Measurements from ENCODE around the gene SLC35B1. TPM values are rescaled to one million over a fixed set of nuclear protein-coding genes. Genes with fewer than 3 reads are reported as not detected.

The SLC35B1 gene
- total RNA-seq, 1 donor from 2014 or later, result 42.0 TPM

DNA sequence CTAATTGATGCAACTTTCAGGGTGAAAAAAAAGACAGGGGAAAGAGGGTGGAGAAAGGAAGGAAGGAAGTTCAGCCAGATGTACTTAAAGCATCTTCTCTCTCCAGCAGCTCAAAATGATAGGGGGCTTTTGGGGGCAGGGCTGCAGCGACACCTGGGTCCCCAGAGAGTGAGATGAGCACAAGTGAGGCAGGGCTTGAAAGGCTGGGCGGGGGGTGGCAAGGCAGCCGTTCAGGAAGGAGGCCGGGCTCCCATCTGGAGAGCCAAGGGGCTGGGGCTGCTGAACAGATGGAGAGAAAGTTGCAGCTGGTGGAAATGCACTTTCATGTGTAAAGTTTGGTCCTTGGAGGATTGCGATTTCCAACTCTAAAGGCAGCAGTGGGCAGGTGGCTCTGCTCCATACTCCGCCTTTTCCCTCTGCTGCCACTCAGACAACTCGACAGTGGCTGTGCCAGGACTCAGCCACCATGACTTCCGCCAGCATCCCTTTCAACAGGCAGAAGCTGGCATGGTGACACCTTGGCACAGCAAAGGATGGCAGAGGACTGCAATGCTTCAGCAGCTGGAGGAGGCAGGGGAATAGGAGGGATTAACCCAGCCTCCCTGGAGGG is 7.7 kb downstream of the SLC35B1 start:
- H3K27me3 ChIP-seq, result no peaks in the 10 kb centered on the region
- no peaks in the 10 kb centered on the region for H3K9me3 ChIP-seq
- H3K27ac ChIP-seq, result no peak overlapping the region
- no peak for DNase-seq (ENCODE audit: extremely low spot score in 2 of 2)
- H3K36me3 ChIP-seq, result peaks cover 0 to 55% of the 10 kb centered on the region in 2 donors
- peaks cover 7% of the 10 kb centered on the region for H3K4me1 ChIP-seq
- H3K4me3 ChIP-seq, result no peak overlapping the region
- TF ChIP-seq, protein P1, sequence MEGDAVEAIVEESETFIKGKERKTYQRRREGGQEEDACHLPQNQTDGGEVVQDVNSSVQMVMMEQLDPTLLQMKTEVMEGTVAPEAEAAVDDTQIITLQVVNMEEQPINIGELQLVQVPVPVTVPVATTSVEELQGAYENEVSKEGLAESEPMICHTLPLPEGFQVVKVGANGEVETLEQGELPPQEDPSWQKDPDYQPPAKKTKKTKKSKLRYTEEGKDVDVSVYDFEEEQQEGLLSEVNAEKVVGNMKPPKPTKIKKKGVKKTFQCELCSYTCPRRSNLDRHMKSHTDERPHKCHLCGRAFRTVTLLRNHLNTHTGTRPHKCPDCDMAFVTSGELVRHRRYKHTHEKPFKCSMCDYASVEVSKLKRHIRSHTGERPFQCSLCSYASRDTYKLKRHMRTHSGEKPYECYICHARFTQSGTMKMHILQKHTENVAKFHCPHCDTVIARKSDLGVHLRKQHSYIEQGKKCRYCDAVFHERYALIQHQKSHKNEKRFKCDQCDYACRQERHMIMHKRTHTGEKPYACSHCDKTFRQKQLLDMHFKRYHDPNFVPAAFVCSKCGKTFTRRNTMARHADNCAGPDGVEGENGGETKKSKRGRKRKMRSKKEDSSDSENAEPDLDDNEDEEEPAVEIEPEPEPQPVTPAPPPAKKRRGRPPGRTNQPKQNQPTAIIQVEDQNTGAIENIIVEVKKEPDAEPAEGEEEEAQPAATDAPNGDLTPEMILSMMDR (IDR thresholded peaks at IDR 0.05), result no peak
- TF ChIP-seq POLR2AphosphoS5 (IDR thresholded peaks at IDR 0.05; ENCODE audit: insufficient read depth in 1 of 2, low read depth in 1 of 2) (no peak), POLR2A (IDR thresholded peaks at IDR 0.05) (no peak)
- intact Hi-C loops (cut with DNase I), result loop anchor here (5.0 to 10.0 kb wide), 2 partner anchors 155 to 297 kb away; partner anchors contain the start of gene DLX3

DNA sequence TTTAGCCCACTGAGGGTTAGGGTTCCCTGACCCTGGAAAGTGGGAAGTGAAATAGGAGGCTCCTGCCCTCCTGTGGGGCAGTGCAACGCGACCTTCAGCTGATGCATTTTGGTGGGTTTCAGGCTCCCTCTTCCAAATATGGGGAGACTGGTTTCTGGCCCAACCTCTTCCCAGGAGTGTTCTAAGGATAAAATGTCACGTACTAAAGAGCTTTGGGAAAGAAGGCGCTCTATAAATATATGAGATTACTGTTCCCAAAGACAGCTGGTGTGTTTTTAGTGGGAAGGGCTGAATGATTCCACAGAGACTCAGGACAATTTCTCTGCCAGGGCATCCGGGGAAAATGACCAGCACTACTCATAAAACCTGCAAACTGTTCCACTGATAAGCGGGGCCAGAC is 9.8 kb downstream of the SLC35B1 start:
- TF ChIP-seq POLR2A (IDR thresholded peaks at IDR 0.05) (no peak), POLR2AphosphoS5 (IDR thresholded peaks at IDR 0.05; ENCODE audit: insufficient read depth in 1 of 2, low read depth in 1 of 2) (no peak)
- TF ChIP-seq, protein P1 (IDR thresholded peaks at IDR 0.05), result no peak
- Histone ChIP-seq H3K4me1 (peaks cover 8% of the 10 kb centered on the region), H3K36me3 (peaks cover 0 to 34% of the 10 kb centered on the region in 2 donors), H3K9me3 (no peaks in the 10 kb centered on the region), H3K27ac (no peak overlapping the region), H3K27me3 (no peaks in the 10 kb centered on the region), H3K4me3 (no peak overlapping the region)
- DNase-seq (ENCODE audit: extremely low spot score in 2 of 2), result no peak
- intact Hi-C loops (cut with DNase I), result no loop called here

DNA sequence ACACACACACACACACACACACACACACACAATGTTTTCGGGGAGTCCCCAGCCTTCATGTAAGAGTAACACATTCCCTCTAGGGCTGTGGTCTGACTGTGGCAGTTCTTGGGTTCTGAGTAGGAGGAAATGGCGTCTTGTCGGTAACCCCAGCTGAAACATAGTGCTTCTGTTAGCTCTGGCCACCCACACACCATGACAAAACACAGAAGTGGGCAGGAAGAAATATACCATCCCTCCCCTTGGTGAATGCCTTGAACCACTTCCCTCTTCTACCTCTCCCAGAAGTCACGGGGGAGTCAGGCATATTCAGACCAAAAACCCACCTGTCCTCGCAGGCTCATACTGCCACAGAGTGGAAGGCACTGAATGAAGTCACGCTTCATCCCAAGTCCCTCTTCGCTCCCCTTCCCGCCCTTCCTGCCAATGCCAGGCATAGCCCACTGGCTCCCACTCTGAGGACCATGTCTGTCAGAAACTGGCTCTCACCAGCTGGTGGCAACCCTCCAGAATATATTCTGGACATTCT is 11.5 kb downstream of the SLC35B1 start:
- intact Hi-C loops (cut with DNase I), result no loop called here
- H3K4me1 ChIP-seq, result peaks cover 16% of the 10 kb centered on the region

DNA sequence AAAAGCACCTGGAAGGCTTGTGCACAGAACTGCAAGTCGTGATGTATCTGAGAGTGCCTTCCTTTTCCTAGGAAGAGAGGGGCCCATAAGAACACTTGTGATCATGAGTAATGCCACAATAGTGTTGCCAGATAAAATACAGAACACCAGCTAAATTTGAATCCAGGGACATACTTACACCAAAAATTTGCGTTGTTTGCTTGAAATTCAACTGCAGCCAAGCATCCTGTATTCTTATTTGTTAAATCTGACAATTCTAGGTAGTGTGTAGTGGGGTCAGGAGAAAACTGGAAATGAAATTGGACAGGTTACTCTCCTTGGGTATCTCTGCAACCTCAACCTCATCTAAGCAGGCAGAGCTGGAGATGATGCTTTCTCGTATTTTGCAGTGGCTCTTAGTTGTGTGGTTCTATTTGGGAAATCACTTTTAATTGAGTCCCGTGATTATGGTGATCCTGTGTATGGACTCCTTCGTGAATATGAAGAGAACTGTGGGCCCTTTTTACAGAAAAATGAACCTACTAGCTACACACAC is 12.0 kb downstream of the SLC35B1 start:
- Histone ChIP-seq H3K36me3 (peaks cover 0 to 14% of the 10 kb centered on the region in 2 donors), H3K27ac (no peak overlapping the region), H3K9me3 (no peaks in the 10 kb centered on the region), H3K27me3 (no peaks in the 10 kb centered on the region), H3K4me3 (no peak overlapping the region), H3K4me1 (peaks cover 16% of the 10 kb centered on the region)
- intact Hi-C loops (cut with DNase I), result loop anchor here (1.0 kb wide), 1 partner anchor 127 kb away; no protein-coding TSS in a partner anchor
- TF ChIP-seq POLR2AphosphoS5 (IDR thresholded peaks at IDR 0.05; ENCODE audit: insufficient read depth in 1 of 2, low read depth in 1 of 2), result no peak
- TF ChIP-seq, protein P1 (IDR thresholded peaks at IDR 0.05), result no peak
- TF ChIP-seq POLR2A (IDR thresholded peaks at IDR 0.05), result no peak
- no peak for DNase-seq (ENCODE audit: extremely low spot score in 2 of 2)

More for the DNA sequence above, 11.5 kb downstream of the SLC35B1 start:
- Histone ChIP-seq H3K9me3 (no peaks in the 10 kb centered on the region), H3K36me3 (peaks cover 0 to 19% of the 10 kb centered on the region in 2 donors), H3K27ac (no peak overlapping the region), H3K27me3 (no peaks in the 10 kb centered on the region), H3K4me3 (no peak overlapping the region)
- TF ChIP-seq, protein P1 (IDR thresholded peaks at IDR 0.05), result no peak
- no peak for TF ChIP-seq POLR2AphosphoS5 (IDR thresholded peaks at IDR 0.05; ENCODE audit: insufficient read depth in 1 of 2, low read depth in 1 of 2)
- DNase-seq (ENCODE audit: extremely low spot score in 2 of 2), result no peak

Measured in vagina (tissue), 2 donors.